Measurements from ENCODE around the gene LRRC47.

GRCh38 chr1:3735688-3736087 is 60.6 kb downstream of the LRRC47 start:
- no peak for TF ChIP-seq CTCF (IDR thresholded peaks at IDR 0.05; ENCODE audit: low read depth, low read length)
- no peak for TF ChIP-seq EZH2phosphoT487 (IDR thresholded peaks at IDR 0.05; ENCODE audit: low read depth)

Measured in OCI-LY3 (cell line).